GM18520 (cell line): ENCODE results near the gene CSNK1G3.
"Not testable (repeated sequence)": the region's sequence is repeated elsewhere in the genome, so short reads cannot be mapped to it uniquely, and the experiment has no call there.

ENCODE experiments used
- ATAC-seq: cut with Tn5 transposase; IDR thresholded peaks from one replicate; pipeline ENCODE4 v1.9.1; 2021; ENCODE audit not compliant: unreplicated experiment

CSNK1G3 gene

DNA sequence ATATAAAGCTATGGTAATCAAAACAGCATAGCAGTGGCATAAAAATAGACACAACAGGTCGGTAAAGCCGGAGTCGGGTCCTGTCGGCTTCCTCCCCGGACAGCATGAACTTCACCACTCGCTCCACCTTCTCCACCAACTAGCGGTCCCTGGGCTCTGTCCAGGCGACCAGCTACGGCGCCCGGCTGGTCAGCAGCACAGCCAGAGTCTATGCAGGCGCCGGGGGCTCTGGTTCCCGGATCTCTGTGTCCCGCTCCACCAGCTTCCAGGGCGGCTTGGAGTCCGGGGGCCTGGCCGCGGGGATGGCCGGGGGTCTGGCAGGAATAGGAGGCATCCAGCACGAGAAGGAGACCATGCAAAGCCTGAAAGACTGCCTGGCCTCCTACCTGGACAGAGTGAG, 124.0 kb downstream of the CSNK1G3 start:
- no peak for ATAC-seq

DNA sequence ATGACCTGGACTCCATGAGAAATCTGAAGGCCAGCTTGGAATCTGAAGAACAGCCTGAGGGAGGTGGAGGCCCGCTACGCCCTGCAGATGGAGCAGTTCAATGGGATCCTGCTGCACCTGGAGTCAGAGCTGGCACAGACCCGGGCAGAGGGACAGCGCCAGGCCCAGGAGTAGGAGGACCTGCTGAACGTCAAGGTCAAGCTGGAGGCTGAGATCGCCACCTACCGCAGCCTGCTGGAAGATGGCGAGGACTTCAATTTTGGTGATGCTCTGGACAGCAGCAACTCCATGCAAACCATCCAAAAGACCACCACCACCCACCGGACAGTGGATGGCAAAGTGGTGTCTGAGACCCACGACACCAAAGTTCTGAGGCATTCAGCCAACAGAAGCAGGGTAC, 125.1 kb downstream of the CSNK1G3 start:
- ATAC-seq, result not testable (repeated sequence)

DNA sequence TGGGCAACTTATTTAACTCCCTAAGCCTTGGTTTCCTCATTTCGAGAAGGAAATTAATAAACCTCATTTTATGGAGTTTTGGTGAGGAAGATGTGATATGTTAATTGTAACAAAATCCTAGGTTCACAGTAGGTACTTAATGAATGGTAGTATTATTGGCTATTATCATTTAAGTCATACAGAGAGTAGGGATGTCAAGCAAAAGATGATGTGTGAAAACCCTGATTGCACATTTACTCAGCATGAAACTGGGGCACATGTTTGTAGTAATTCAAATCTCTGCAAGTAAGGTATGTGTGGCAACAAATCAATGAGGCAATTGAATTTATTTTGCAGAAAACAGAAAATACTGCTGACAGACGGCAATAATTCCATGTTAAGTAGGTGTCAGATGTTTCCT, 127.3 kb downstream of the CSNK1G3 start:
- ATAC-seq, result peak; percentile 62

GRCh38 chr5:123645024-123645603, 133.1 kb downstream of the CSNK1G3 start:
- ATAC-seq, result no peak

DNA sequence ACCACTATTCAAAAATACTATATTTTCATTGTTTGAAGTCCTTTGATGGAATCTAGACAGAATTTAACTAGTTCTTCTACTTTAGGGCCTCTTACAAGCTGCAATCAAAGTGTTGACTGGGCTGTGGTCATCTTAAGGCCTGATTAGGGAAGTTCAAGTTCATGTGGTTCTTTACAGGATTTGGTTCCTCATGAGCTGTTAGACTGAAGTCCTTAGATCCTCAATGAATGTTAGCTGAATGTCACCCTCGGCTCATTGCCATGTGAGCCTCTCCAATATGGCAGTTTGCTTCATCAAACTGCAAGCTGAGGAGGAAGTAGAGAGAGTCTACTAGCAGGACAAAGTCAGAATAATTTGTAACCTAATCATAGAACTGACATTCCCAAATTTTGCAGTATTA, 135.1 kb downstream of the CSNK1G3 start:
- no peak for ATAC-seq

DNA sequence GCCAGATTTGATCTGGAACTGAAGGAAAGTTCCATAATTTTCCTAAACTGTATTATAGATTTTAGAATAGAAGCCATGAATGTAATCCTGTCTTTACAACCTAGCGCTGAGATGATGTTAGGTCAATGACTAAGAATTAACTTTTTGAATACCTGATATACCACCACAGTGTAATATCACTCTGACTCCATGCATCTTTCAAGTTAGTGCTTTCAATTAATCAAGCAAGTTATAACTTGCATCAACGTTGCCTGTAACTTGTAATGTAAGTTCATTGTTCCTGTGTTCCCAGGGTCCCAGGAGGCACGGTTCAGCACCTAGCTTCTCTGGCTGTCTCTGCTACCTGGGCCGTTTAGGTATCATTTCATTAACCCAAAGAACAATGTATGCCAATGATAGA, 139.3 kb downstream of the CSNK1G3 start:
- no peak for ATAC-seq

DNA sequence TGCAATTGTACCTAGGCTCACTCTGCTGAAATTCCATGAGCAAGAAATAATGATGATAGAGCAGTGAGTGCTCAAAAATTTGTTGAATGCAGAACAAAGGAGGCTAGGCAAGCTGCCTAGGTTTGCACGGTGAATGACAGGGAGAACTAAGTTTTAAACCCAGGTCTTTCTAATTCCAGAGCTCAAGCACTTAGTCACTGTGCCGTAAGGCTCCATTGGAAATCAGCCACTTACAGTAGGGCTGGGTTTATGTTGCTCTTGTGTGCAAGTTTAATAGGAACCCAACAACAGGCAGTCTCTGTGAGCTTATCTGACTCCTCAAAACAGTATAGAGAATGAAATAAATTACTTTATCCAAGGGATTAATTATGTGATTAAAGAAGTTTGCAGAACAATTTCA, 147.0 kb downstream of the CSNK1G3 start:
- ATAC-seq, result no peak

DNA sequence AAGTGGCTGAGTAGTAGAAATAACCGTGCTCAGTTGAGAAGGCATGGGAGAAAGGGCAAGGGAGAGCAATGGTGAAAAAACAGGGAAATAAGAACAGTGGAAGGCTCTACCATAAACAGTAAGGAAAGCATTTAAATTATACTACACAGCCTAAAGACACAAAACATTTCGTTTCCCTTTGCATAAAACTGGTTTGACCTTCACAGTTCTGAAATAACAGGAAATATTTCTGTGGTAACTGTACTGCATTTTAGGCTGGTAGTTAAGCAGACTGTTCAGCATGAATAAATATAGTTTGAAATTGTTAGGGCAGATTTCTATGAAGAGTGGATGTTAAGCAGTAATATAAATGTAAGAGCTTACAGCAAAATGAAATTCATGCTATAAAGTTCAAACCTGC, 147.5 kb downstream of the CSNK1G3 start:
- ATAC-seq, result no peak

DNA sequence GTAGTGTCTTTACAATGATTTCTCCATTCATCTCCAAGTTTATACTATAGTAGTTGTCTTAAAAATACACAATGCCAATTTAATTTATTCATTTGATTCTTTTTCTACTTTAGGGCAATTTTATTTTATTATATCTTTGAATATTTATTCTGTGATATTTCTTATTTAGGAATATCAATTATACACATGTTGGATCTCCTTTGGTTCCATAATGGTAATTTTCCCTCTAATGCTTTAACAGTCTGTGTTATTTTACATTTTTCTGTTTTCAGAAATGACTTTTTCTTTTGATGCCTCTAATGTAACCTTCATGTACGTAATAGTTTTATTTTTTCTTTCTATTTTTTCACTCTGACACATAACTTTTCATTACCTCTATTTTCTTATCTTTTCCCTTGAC, 153.0 kb downstream of the CSNK1G3 start:
- ATAC-seq, result no peak

DNA sequence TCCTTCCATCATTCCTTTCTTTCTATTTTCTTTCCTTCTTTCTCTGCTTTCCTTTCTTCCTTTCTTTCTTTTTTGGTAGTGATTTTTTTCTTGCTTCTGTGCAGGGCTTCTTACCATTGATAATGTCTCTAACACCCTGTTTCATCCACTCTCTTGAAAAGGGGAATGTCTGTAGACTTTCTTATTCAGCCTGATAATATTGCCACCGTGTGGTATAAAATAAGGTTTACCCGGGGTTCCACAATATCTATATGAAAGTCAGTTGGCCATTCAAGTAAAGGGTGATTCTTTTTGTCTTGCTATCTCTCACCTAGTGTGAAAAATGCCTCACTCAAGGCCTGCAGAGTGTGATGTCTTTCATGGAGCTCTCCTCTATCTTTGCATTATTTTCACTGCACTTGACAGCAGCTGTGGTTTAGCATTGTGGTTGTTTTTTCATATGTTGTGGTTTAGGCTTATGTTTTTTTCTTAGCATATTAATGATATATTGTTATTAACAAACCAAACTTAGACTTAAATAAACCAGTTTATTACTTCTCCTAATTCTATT, 153.9 kb downstream of the CSNK1G3 start:
- no peak for ATAC-seq
